GM23338 (cell line): ENCODE results near the gene SUCLG1. TPM values are rescaled to one million over a fixed set of nuclear protein-coding genes. Genes with fewer than 3 reads are reported as not detected.

Experiments
- ATAC-seq: fragments of 200-7000 bp; cut with Tn5 transposase; 3 replicates; pipeline ENCODE4 v1.9.1; 2020
- DNase-seq: peaks from one replicate; pipeline ENCODE4 v3.0.0-alpha.2; 2015; ENCODE audit warnings: low spot score
- H2AFZ ChIP-seq: fragments of 200-600 bp; sonication (generic); 2 replicates; pipeline ENCODE4 v1.8.0; 2016; ENCODE audit warnings: antibody characterized with exemption, mild to moderate bottlenecking, moderate library complexity
- H3F3A ChIP-seq: fragments of 200-600 bp; sonication (generic); replicated peaks from 2 replicates; pipeline ENCODE4 v1.8.0; 2017; ENCODE audit warnings: antibody characterized with exemption, mixed run types, low read depth
- H3K27ac ChIP-seq: fragments of 200-600 bp; sonication (generic); 2 replicates; pipeline ENCODE4 v1.6.1; 2016; ENCODE audit warnings: low read depth
- H3K27me3 ChIP-seq: fragments of 200-600 bp; sonication (generic); 2 replicates; pipeline ENCODE4 v1.8.0; 2016; ENCODE audit warnings: mild to moderate bottlenecking, mixed run types, moderate library complexity; ENCODE audit not compliant: insufficient read depth
- H3K36me3 ChIP-seq: fragments of 200-600 bp; sonication (generic); 2 replicates; pipeline ENCODE4 v1.8.0; 2016; ENCODE audit warnings: mild to moderate bottlenecking; ENCODE audit not compliant: insufficient read depth
- H3K4me1 ChIP-seq: fragments of 200-600 bp; sonication (generic); 2 replicates; pipeline ENCODE4 v1.8.0; 2016; ENCODE audit warnings: mild to moderate bottlenecking, moderate library complexity; ENCODE audit not compliant: insufficient read depth
- H3K4me2 ChIP-seq: fragments of 200-600 bp; sonication (generic); 2 replicates; pipeline ENCODE4 v1.7.1; 2017; ENCODE audit warnings: mixed run types
- H3K4me3 ChIP-seq: fragments of 200-600 bp; sonication (generic); 2 replicates; pipeline ENCODE4 v1.6.1; 2016; ENCODE audit warnings: mixed run types
- H3K79me2 ChIP-seq: fragments of 200-600 bp; sonication (generic); replicated peaks from 2 replicates; pipeline ENCODE4 v1.8.0; 2017; ENCODE audit warnings: mild to moderate bottlenecking; ENCODE audit not compliant: insufficient read depth
- H3K9me2 ChIP-seq: fragments of 200-600 bp; sonication (generic); 2 replicates; pipeline ENCODE4 v1.8.0; 2017; ENCODE audit not compliant: insufficient read depth
- H4K20me1 ChIP-seq: fragments of 200-600 bp; sonication (generic); replicated peaks from 2 replicates; pipeline ENCODE4 v1.8.0; 2017; ENCODE audit warnings: mild to moderate bottlenecking; ENCODE audit not compliant: insufficient read depth
- H3K27ac Mint-ChIP-seq: 2 replicates; pipeline ENCODE4 v1.8.0; 2020; ENCODE audit warnings: inconsistent platforms, mild to moderate bottlenecking, moderate library complexity, mixed read lengths
- H3K27me3 Mint-ChIP-seq: 3 replicates; pipeline ENCODE4 v1.8.0; 2022; ENCODE audit warnings: low read depth, mild to moderate bottlenecking, moderate library complexity, mixed read lengths, inconsistent platforms; ENCODE audit not compliant: insufficient read depth, poor library complexity
- H3K36me3 Mint-ChIP-seq: 3 replicates; pipeline ENCODE4 v1.8.0; 2021; ENCODE audit warnings: low read depth, mild to moderate bottlenecking, inconsistent platforms, moderate library complexity, mixed read lengths
- H3K4me1 Mint-ChIP-seq: 3 replicates; pipeline ENCODE4 v1.8.0; 2020; ENCODE audit warnings: mild to moderate bottlenecking, inconsistent platforms, mixed read lengths
- H3K4me3 Mint-ChIP-seq: 3 replicates; pipeline ENCODE4 v1.8.0; 2021; ENCODE audit warnings: moderate library complexity, mild to moderate bottlenecking, inconsistent platforms, mixed read lengths
- H3K9me3 Mint-ChIP-seq: 3 replicates; pipeline ENCODE4 v1.8.0; 2020; ENCODE audit warnings: moderate library complexity, mild to moderate bottlenecking, inconsistent platforms, mixed read lengths
- CREB1 ChIP-seq: fragments of 250-450 bp; sonication (Bioruptor Pico); IDR thresholded peaks from 2 replicates; pipeline ENCODE4 v1.5.0; 2020; ENCODE audit warnings: low read depth, mild to moderate bottlenecking, moderate library complexity
- CTCF ChIP-seq, 2 experiments: fragments of 200-600 bp in 1 of 2; sonication (generic) in 1 of 2; conservative IDR thresholded peaks; 2 replicates each; pipeline versions ENCODE4 v1.5.1 to v1.6.1; 2016 to 2017; ENCODE audit warnings: antibody characterized with exemption in 2 of 2, low read depth in 2 of 2, mild to moderate bottlenecking in 2 of 2, moderate library complexity in 1 of 2
- EZH2 ChIP-seq: fragments of 200-600 bp; sonication (generic); IDR thresholded peaks from one replicate; pipeline ENCODE4 v1.8.0; 2017; ENCODE audit warnings: antibody characterized with exemption, mild to moderate bottlenecking, low read depth; ENCODE audit not compliant: unreplicated experiment
- EZH2phosphoT487 ChIP-seq: fragments of 200-600 bp; sonication (generic); IDR thresholded peaks from one replicate; pipeline ENCODE4 v1.8.1; 2018; ENCODE audit warnings: antibody characterized with exemption; ENCODE audit not compliant: unreplicated experiment
- NANOG ChIP-seq: IDR thresholded peaks from 2 replicates; pipeline ENCODE4 v1.6.1; 2016; ENCODE audit warnings: antibody characterized with exemption, borderline replicate concordance
- POLR2AphosphoS5 ChIP-seq: IDR thresholded peaks from 2 replicates; pipeline ENCODE4 v1.6.1; 2016; ENCODE audit warnings: antibody characterized with exemption, low read depth
- REST ChIP-seq: IDR thresholded peaks from one replicate; pipeline ENCODE4 v1.6.1; 2018; ENCODE audit warnings: antibody characterized with exemption; ENCODE audit not compliant: unreplicated experiment
- ZNF331 ChIP-seq: fragments of 250-450 bp; sonication (Bioruptor Pico); IDR thresholded peaks from 2 replicates; pipeline ENCODE4 v1.5.0; 2020; ENCODE audit warnings: low read depth, mild to moderate bottlenecking, moderate library complexity
- ZNF462 ChIP-seq: fragments of 250-450 bp; sonication (Bioruptor Pico); IDR thresholded peaks from 2 replicates; pipeline ENCODE4 v1.5.0; 2020; ENCODE audit warnings: mild to moderate bottlenecking, moderate library complexity
- polyA plus RNA-seq: library from polyadenylated mRNA; unstranded; fragments of >200 nt; fragmentation: Nextera tagmentation; extraction: Ambion mirVana; gene quantifications from 2 replicates; pipeline ENCODE4 v1.2.1, GENCODE V29; 2016
- total RNA-seq: library from RNA; depleted of rRNA; stranded (reverse); fragments of >200 nt; shearing (Covaris generic); gene quantifications from 2 replicates; pipeline ENCODE4 v1.2.3, GENCODE V29; 2014

The SUCLG1 gene
- total and polyA plus RNA-seq, 2 experiments from 2014 or later: 24.3 to 36.0 TPM

GRCh38 chr2:84486441-84487115, 27.5 kb upstream of the SUCLG1 start:
- Mint-ChIP-seq H3K27me3 (peaks cover 3% of the 10 kb centered on the region), H3K36me3 (no peaks in the 10 kb centered on the region), H3K27ac (no peak overlapping the region), H3K4me1 (no peaks in the 10 kb centered on the region), H3K4me3 (no peak overlapping the region), H3K9me3 (no peaks in the 10 kb centered on the region; the same call in 2 of the 3 replicates)
- H3K27me3 ChIP-seq: no peaks in the 10 kb centered on the region
- no peaks in the 10 kb centered on the region for H3K79me2 ChIP-seq
- no peak overlapping the region for H3K27ac ChIP-seq
- H2AFZ ChIP-seq: no peak overlapping the region
- no peaks in the 10 kb centered on the region for H4K20me1 ChIP-seq
- H3K9me2 ChIP-seq: peaks cover 5% of the 10 kb centered on the region; the same call in 1 of the 2 replicates
- H3K4me1 ChIP-seq: no peaks in the 10 kb centered on the region
- TF ChIP-seq NANOG (no peak), EZH2phosphoT487 (no peak), ZNF331 (no peak), ZNF462 (CRISPR knock-in tag) (no peak), REST (no peak), CTCF (conservative IDR thresholded peaks at IDR 0.05; ENCODE audit: low read depth in 2 of 2) (no peak), EZH2 (no peak), POLR2AphosphoS5 (no peak), CREB1 (no peak)
- no peak overlapping the region for H3K4me3 ChIP-seq
- DNase-seq: no peak
- no peak for ATAC-seq
- no peaks in the 10 kb centered on the region for H3F3A ChIP-seq
- no peak overlapping the region for H3K4me2 ChIP-seq
- no peaks in the 10 kb centered on the region for H3K36me3 ChIP-seq
